Adrenal gland (tissue), 12 donors: ENCODE results near the gene AKIRIN2. TPM values are rescaled to one million over a fixed set of nuclear protein-coding genes. Genes with fewer than 3 reads are reported as not detected.

ENCODE experiments used
- DNase-seq, 7 donors: peaks; one replicate each; pipeline ENCODE4 v3.0.0-alpha.2; 2019 to 2020
- H3K27ac ChIP-seq, 5 donors: fragments of 200-600 bp; sonication (generic) in 4 of 5; 1 replicate in 3 of 5; 2 replicates in 2 of 5; pipeline versions ENCODE4 v1.5.1 to v1.8.0; 2016 to 2020; ENCODE audit warnings: mild to moderate bottlenecking in 1 of 5
- H3K27me3 ChIP-seq: fragments of 200-600 bp; 2 replicates; pipeline ENCODE4 v1.8.0; 2021
- H3K36me3 ChIP-seq, 2 donors: fragments of 200-600 bp; replicated peaks in 1 of 2; 1 replicate in 1 of 2; 2 replicates in 1 of 2; pipeline versions ENCODE4 v1.5.1 to v1.8.0; 2018 to 2022
- H3K4me1 ChIP-seq, 2 donors: fragments of 200-600 bp; replicated peaks in 1 of 2; 1 replicate in 1 of 2; 2 replicates in 1 of 2; pipeline versions ENCODE4 v1.5.1 to v1.8.0; 2018 to 2021
- H3K4me3 ChIP-seq, 4 donors: fragments of 200-600 bp; sonication (generic) in 3 of 4; one replicate each; pipeline ENCODE4 v1.5.1; 2016 to 2018
- H3K9me3 ChIP-seq, 3 donors: fragments of 200-600 bp; sonication (generic) in 1 of 3; replicated peaks in 1 of 3; 1 replicate in 2 of 3; 2 replicates in 1 of 3; pipeline versions ENCODE4 v1.5.1 to v1.8.0; 2016 to 2021
- POLR2A ChIP-seq, 2 donors: fragments of 450-650 bp; IDR thresholded peaks; one replicate each; pipeline ENCODE4 v1.6.1; 2017; ENCODE audit warnings: antibody characterized with exemption in 2 of 2, mild to moderate bottlenecking in 2 of 2, moderate library complexity in 1 of 2
- WGBS, 4 donors: extraction: QIAGEN DNeasy Blood & Tissue Kit in 2 of 4; methylation state at CpG; one replicate each; pipeline versions ENCODE4 v1.1.5 to v1.1.7; 2013 to 2017; 5-methylcytosine and 5-hydroxymethylcytosine counted together
- intact Hi-C, 2 donors: fragments of 100-400 bp; cut with DNase I; formaldehyde crosslinking; loops; one replicate each; pipeline versions ENCODE4 v1.14.1 to v1.15.0; 2022 to 2023
- polyA plus RNA-seq, 3 donors: library from polyadenylated mRNA; stranded (reverse); fragments of 200-250 nt in 2 of 3; fragments of 350-450 nt in 1 of 3; fragmentation: Illumina TruSeq in 1 of 3; extraction: RNeasy Lipid Tissue Mini Kit (QIAGEN cat#74804) in 1 of 3; gene quantifications; one replicate each; pipeline ENCODE4 v1.2.3, GENCODE V29; 2013 to 2014
- total RNA-seq, 9 donors: library from RNA; depleted of rRNA in 4 of 9; stranded (reverse); fragments of >200 nt in 4 of 9; fragments of 120-200 nt in 1 of 9; fragmentation: NEBNext Ultra II Directional in 1 of 9; extraction: Animal tissue kit (Norgen Biotek cat#: 25700) in 1 of 9; gene quantifications; one replicate each; pipeline versions ENCODE4 v1.1.0 to v1.2.4, GENCODE V29; 2013 to 2023
- TF ChIP-seq, protein P1 (sequence below), 6 experiments: fragments of 450-650 bp in 4 of 6; fragments of 200-600 bp in 2 of 6; sonication (generic) in 1 of 6; IDR thresholded peaks; 1 replicate in 5 of 6; 2 replicates in 1 of 6; pipeline versions ENCODE4 v1.5.1 to v1.8.0; 2016 to 2021; ENCODE audit warnings: antibody characterized with exemption in 6 of 6, mild to moderate bottlenecking in 2 of 6, moderate library complexity in 1 of 6
- donor health status: healthy with polysubstance abuse.
- donor health status: Bipolar disorder and iron deficiency.
- donor health status: DM: yes; HTN: yes; CAD: no.
- donor health status: DM: no; HTN: no; CAD: no.
- donor health status: DM: no; HTN: no; CAD: no.
- donor health status: DM: yes; HTN: yes; CAD: no.

AKIRIN2 gene
- total and polyA plus RNA-seq, 12 donors = 20.6 to 70.2 (median 53.2) TPM

DNA sequence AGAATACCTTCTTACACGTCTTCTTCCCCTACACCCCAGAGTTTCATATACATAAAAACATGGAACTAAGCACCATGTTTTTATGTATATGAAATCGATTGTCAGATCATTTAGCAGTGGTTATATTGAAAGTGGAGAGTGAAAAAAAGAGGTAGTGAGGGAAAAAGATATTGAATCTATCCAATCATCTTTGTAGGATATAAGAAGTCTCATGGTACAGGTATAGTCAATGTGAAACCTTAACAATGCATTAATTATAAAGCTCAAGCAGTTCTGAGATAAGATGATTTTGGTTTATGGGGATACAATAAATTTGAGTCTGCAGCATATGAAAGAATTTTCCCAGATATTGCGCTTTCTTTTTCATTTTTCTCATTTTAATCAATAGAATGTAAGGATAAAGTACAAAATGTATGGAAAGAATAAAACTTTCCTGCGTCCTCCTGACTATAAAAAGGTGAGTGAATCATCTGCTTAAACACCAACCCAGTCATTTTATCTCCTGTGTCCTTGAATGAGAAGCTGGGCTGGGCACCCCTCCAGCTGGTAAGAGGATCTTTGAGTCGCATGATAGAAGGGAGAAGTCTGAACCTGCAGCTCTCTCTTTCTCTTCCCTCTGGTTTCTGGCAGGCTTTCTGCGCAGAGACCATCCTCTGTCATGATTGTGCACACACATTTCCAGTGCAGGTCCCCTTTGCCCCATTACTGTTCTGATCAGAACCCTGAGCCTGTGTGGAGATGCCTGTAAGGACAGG lies 28.1 kb upstream of the AKIRIN2 start:
- Histone ChIP-seq H3K4me3 (no peak overlapping the region), H3K36me3 (no peaks in the 10 kb centered on the region), H3K9me3 (no peaks in the 10 kb centered on the region), H3K27ac (peak overlapping the region in 3 of 5 donors; percentile 35 to 53 (median 47)), H3K4me1 (peaks cover 25 to 29% of the 10 kb centered on the region in 2 donors), H3K27me3 (no peaks in the 10 kb centered on the region)
- TF ChIP-seq, protein P1, sequence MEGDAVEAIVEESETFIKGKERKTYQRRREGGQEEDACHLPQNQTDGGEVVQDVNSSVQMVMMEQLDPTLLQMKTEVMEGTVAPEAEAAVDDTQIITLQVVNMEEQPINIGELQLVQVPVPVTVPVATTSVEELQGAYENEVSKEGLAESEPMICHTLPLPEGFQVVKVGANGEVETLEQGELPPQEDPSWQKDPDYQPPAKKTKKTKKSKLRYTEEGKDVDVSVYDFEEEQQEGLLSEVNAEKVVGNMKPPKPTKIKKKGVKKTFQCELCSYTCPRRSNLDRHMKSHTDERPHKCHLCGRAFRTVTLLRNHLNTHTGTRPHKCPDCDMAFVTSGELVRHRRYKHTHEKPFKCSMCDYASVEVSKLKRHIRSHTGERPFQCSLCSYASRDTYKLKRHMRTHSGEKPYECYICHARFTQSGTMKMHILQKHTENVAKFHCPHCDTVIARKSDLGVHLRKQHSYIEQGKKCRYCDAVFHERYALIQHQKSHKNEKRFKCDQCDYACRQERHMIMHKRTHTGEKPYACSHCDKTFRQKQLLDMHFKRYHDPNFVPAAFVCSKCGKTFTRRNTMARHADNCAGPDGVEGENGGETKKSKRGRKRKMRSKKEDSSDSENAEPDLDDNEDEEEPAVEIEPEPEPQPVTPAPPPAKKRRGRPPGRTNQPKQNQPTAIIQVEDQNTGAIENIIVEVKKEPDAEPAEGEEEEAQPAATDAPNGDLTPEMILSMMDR (IDR thresholded peaks at IDR 0.05) = no peak
- TF ChIP-seq POLR2A (IDR thresholded peaks at IDR 0.05) = no peak
- DNase-seq = peak; percentile 81 to 94 (median 89)
- WGBS, 4 donors = 54 to 65% (median 61%) methylated on average over 6 of the region's 6 CpGs
- intact Hi-C loops = no loop called here

DNA sequence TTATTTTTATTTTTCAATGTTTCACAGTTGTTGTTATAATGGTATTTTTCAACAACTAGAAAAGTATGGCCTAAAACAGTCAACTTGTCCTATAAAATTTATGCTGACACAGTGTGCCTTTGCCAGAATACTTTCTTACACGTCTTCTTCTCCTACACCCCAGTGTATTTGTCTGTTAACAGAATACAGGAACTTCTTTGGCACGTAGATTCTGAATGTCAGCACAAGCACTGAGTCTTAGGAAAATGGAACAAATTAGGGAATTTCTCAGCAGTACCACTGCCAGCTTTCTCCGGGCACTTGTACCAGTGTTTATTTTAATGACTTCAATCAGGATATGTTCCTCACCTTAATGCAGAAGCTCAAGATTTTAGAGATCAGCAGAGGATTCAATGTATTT lies 26.7 kb upstream of the AKIRIN2 start:
- no peaks in the 10 kb centered on the region for H3K27me3 ChIP-seq
- TF ChIP-seq POLR2A (IDR thresholded peaks at IDR 0.05) = no peak
- TF ChIP-seq, protein P1 (IDR thresholded peaks at IDR 0.05) = no peak
- peaks cover 34 to 39% of the 10 kb centered on the region in 2 donors for H3K4me1 ChIP-seq
- no peak for DNase-seq
- WGBS, 4 donors = 70 to 82% (median 74%) methylated on average over 3 of the region's 3 CpGs
- H3K27ac ChIP-seq = no peak overlapping the region
- no peak overlapping the region for H3K4me3 ChIP-seq
- intact Hi-C loops = no loop called here
- no peaks in the 10 kb centered on the region for H3K36me3 ChIP-seq
- no peaks in the 10 kb centered on the region for H3K9me3 ChIP-seq

- H3K4me3 ChIP-seq = no peak overlapping the region
- H3K27me3 ChIP-seq = no peaks in the 10 kb centered on the region
- no peaks in the 10 kb centered on the region for H3K36me3 ChIP-seq
- TF ChIP-seq, protein P1 (IDR thresholded peaks at IDR 0.05) = no peak
- no peak for TF ChIP-seq POLR2A (IDR thresholded peaks at IDR 0.05)
- peaks cover 28 to 29% of the 10 kb centered on the region in 2 donors for H3K4me1 ChIP-seq
- intact Hi-C loops = no loop called here
- no peaks in the 10 kb centered on the region for H3K9me3 ChIP-seq
- no peak for DNase-seq
- 72 to 81% (median 77%) methylated on average over 4 of the region's 4 CpGs for WGBS, 4 donors
- peak overlapping the region in 3 of 5 donors; percentile 21 to 48 (median 37) for H3K27ac ChIP-seq
Observed at GRCh38 chr6:87724983-87725811, 23.2 kb upstream of the AKIRIN2 start.
